ENCODE results near the gene DKK1. TPM values are rescaled to one million over a fixed set of nuclear protein-coding genes. Genes with fewer than 3 reads are reported as not detected.

DKK1 gene
- total RNA-seq = 184 and 200 TPM in 2 replicates
- 160 and 202 TPM in 2 replicates for polyA plus RNA-seq
- 315 and 349 TPM in 2 replicates for polyA plus RNA-seq (2011; cell fraction: cytosol; rRNA removed)
- polyA plus RNA-seq (2011; cell fraction: nucleus; rRNA removed) = 456 and 547 TPM in 2 replicates
- 423 and 427 TPM in 2 replicates for polyA plus RNA-seq (2012)
- polyA minus RNA-seq = 180 and 188 TPM in 2 replicates
- 16.3 TPM for polyA minus RNA-seq (2011; cell fraction: cytosol; rRNA and poly(A)+ RNA removed)
- polyA minus RNA-seq (2011; cell fraction: nucleus; rRNA and poly(A)+ RNA removed) = 141 and 168 TPM in 2 replicates
- percentile 99 among the genes with signal in this experiment for Bru-seq, nascent RNA
- BruChase-seq, experiment 1, labeled RNA remaining after a 6-hour chase = percentile 88 among the genes with signal in this experiment
- BruChase-seq, experiment 2, labeled RNA remaining after a 2-hour chase = percentile 99 among the genes with signal in this experiment
- long read RNA-seq, transcript DKK1-201 (4 exons, 1,790 nt) = major isoform, 170 of 234 reads
- long read RNA-seq, partial matches to known transcripts = 52 of 234 reads
- long read RNA-seq, other reads (novel, unspliced or antisense) = 9 of 234 reads

- Histone ChIP-seq H3K4me2 (ENCODE audit: insufficient read depth, low read length) (peak within 1 kb of the TSS; percentile 93), H3K4me1 (ENCODE audit: control insufficient read depth, extremely low read depth, insufficient read depth, low read length) (peaks cover 36% of the 10 kb centered on the region), H3K9me3 (replicated peaks; ENCODE audit: control insufficient read depth, insufficient read depth, low read length) (no peaks in the 10 kb centered on the region), H3K9me1 (replicated peaks; ENCODE audit: control insufficient read depth, extremely low read depth, insufficient read depth, low read length) (no peaks in the 10 kb centered on the region), H3K27me3 (ENCODE audit: control insufficient read depth in 2 of 2, insufficient read depth in 2 of 2, low read length in 2 of 2) (no peaks in the 10 kb centered on the region), H3K36me3 (ENCODE audit: control insufficient read depth in 2 of 2, extremely low read depth in 1 of 2, insufficient read depth in 2 of 2, low read length in 2 of 2) (no peaks in the 10 kb centered on the region), H4K20me1 (replicated peaks; ENCODE audit: control insufficient read depth, extremely low read depth, insufficient read depth, low read length) (no peaks in the 10 kb centered on the region), H3K79me2 (ENCODE audit: control insufficient read depth, insufficient read depth, low read length) (peaks cover 30% of the 10 kb centered on the region), H2AFZ (ENCODE audit: low read depth, low read length) (peak within 1 kb of the TSS; percentile 89), H3K4me3 (replicated peaks in 1 of 3; ENCODE audit: insufficient read depth in 1 of 3, low read depth in 1 of 3, low read length in 3 of 3) (peak within 1 kb of the TSS; percentile 90 to 98 (median 90)), H3K9ac (replicated peaks; ENCODE audit: extremely low read depth, insufficient read depth, low read length) (peak within 1 kb of the TSS; percentile 89), H3K27ac (ENCODE audit: insufficient read depth, low read depth, low read length) (peak within 1 kb of the TSS; percentile 94)
- no TSS peak for BruUV-seq (replicated peaks)
- CTCF ChIA-PET = interaction anchor here (0.7 to 16.5 kb wide), 20 partner anchors 8 to 464 kb away, joined by 3 to 630 read pairs (median 4); no protein-coding TSS in a partner anchor
- TF ChIP-seq, protein P1, sequence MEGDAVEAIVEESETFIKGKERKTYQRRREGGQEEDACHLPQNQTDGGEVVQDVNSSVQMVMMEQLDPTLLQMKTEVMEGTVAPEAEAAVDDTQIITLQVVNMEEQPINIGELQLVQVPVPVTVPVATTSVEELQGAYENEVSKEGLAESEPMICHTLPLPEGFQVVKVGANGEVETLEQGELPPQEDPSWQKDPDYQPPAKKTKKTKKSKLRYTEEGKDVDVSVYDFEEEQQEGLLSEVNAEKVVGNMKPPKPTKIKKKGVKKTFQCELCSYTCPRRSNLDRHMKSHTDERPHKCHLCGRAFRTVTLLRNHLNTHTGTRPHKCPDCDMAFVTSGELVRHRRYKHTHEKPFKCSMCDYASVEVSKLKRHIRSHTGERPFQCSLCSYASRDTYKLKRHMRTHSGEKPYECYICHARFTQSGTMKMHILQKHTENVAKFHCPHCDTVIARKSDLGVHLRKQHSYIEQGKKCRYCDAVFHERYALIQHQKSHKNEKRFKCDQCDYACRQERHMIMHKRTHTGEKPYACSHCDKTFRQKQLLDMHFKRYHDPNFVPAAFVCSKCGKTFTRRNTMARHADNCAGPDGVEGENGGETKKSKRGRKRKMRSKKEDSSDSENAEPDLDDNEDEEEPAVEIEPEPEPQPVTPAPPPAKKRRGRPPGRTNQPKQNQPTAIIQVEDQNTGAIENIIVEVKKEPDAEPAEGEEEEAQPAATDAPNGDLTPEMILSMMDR (IDR thresholded peaks at IDR 0.05; ENCODE audit: extremely low read depth in 1 of 2, insufficient read depth in 1 of 2, low read depth in 1 of 2, low read length in 2 of 2) = peak; percentile 92 to 96
- TF ChIP-seq, protein P2, sequence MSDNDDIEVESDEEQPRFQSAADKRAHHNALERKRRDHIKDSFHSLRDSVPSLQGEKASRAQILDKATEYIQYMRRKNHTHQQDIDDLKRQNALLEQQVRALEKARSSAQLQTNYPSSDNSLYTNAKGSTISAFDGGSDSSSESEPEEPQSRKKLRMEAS (IDR thresholded peaks at IDR 0.05; ENCODE audit: insufficient read depth, insufficient read length) = no peak
- TF ChIP-seq POLR2A (IDR thresholded peaks at IDR 0.05; ENCODE audit: low read depth, low read length) (peak; percentile 99), FOS (IDR thresholded peaks at IDR 0.05; ENCODE audit: borderline replicate concordance, insufficient read depth, low read length) (no peak), MYC (IDR thresholded peaks at IDR 0.05; ENCODE audit: low read depth, low read length) (no peak), EZH2 (IDR thresholded peaks at IDR 0.05; ENCODE audit: borderline replicate concordance, low read depth, low read length, severe bottlenecking) (no peak), POLR2AphosphoS5 (IDR thresholded peaks at IDR 0.05; ENCODE audit: insufficient read depth, low read depth, low read length) (peak; percentile 99)
- FAIRE-seq (peak; percentile 44), DNase-seq (ENCODE audit: low read depth, low spot score) (peak; percentile 89)
- dilution Hi-C loops (cut with MboI; ENCODE audit: extremely low pct_ligation_motif_present, low sequenced_read_pairs) (no loop called here), intact Hi-C loops (cut with micrococcal nuclease) (loop anchor here (1.0 to 5.0 kb wide), 6 partner anchors 37 to 353 kb away; no protein-coding TSS in a partner anchor)
- POLR2A ChIA-PET = interaction anchor here (0.5 to 3.4 kb wide), 9 partner anchors 13 to 338 kb away, joined by 3 to 21 read pairs (median 4); no protein-coding TSS in a partner anchor
Measured at GRCh38 chr10:52313933-52314821, at the start of gene DKK1. TSS of gene DKK1 (plus strand) at chr10:52314281. CDS start at chr10:52314435, 154 bp downstream.

Measured in endothelial cell of umbilical vein (primary cell).